ENCODE data around the gene SETX.
A peak's percentile ranks its signal among the peaks of the same experiment; 100 is the strongest.

Gene SETX

GRCh38 chr9:132372177-132373095, 17.6 kb upstream of the SETX start:
- H3K4me1 Mint-ChIP-seq (ENCODE audit: low read depth), result peaks cover 20% of the 10 kb centered on the region
- no peak overlapping the region for H3K4me3 Mint-ChIP-seq
- no peaks in the 10 kb centered on the region for H3K27me3 Mint-ChIP-seq
- no peak for DNase-seq
- H3K9me3 Mint-ChIP-seq, result no peaks in the 10 kb centered on the region
- H3K27ac Mint-ChIP-seq, result peak overlapping the region; percentile 84
- peaks cover 23% of the 10 kb centered on the region for H3K36me3 Mint-ChIP-seq (ENCODE audit: low read depth)

GRCh38 chr9:132370592-132370991, 15.8 kb upstream of the SETX start:
- no peaks in the 10 kb centered on the region for H3K27me3 Mint-ChIP-seq
- H3K9me3 Mint-ChIP-seq, result no peaks in the 10 kb centered on the region
- peaks cover 23% of the 10 kb centered on the region for H3K36me3 Mint-ChIP-seq (ENCODE audit: low read depth)
- H3K27ac Mint-ChIP-seq, result no peak overlapping the region
- no peak for DNase-seq
- no peak overlapping the region for H3K4me3 Mint-ChIP-seq
- H3K4me1 Mint-ChIP-seq (ENCODE audit: low read depth), result peaks cover 20% of the 10 kb centered on the region

- H3K36me3 Mint-ChIP-seq (ENCODE audit: low read depth), result peaks cover 14% of the 10 kb centered on the region
- H3K27me3 Mint-ChIP-seq, result no peaks in the 10 kb centered on the region
- peaks cover 18% of the 10 kb centered on the region for H3K4me1 Mint-ChIP-seq (ENCODE audit: low read depth)
- DNase-seq, result no peak
- no peaks in the 10 kb centered on the region for H3K9me3 Mint-ChIP-seq
- H3K27ac Mint-ChIP-seq, result no peak overlapping the region
- H3K4me3 Mint-ChIP-seq, result no peak overlapping the region
These were observed 14.6 kb upstream of the SETX start for GRCh38 chr9:132369421-132369820.

GRCh38 chr9:132367613-132368313, 13.0 kb upstream of the SETX start:
- peaks cover 6% of the 10 kb centered on the region for H3K4me1 Mint-ChIP-seq (ENCODE audit: low read depth)
- no peaks in the 10 kb centered on the region for H3K9me3 Mint-ChIP-seq
- H3K4me3 Mint-ChIP-seq, result no peak overlapping the region
- no peak overlapping the region for H3K27ac Mint-ChIP-seq
- no peak for DNase-seq
- no peaks in the 10 kb centered on the region for H3K27me3 Mint-ChIP-seq
- H3K36me3 Mint-ChIP-seq (ENCODE audit: low read depth), result peaks cover 6% of the 10 kb centered on the region

GRCh38 chr9:132366481-132366880, 11.7 kb upstream of the SETX start:
- DNase-seq, result no peak
- Mint-ChIP-seq H3K4me1 (ENCODE audit: low read depth) (no peaks in the 10 kb centered on the region), H3K36me3 (ENCODE audit: low read depth) (peaks cover 2% of the 10 kb centered on the region), H3K4me3 (no peak overlapping the region), H3K9me3 (no peaks in the 10 kb centered on the region), H3K27ac (no peak overlapping the region), H3K27me3 (no peaks in the 10 kb centered on the region)

- no peak overlapping the region for H3K27ac Mint-ChIP-seq
- H3K4me3 Mint-ChIP-seq, result no peak overlapping the region
- no peaks in the 10 kb centered on the region for H3K27me3 Mint-ChIP-seq
- no peaks in the 10 kb centered on the region for H3K36me3 Mint-ChIP-seq (ENCODE audit: low read depth)
- DNase-seq, result no peak
- no peaks in the 10 kb centered on the region for H3K4me1 Mint-ChIP-seq (ENCODE audit: low read depth)
- H3K9me3 Mint-ChIP-seq, result no peaks in the 10 kb centered on the region
These were observed 11.2 kb upstream of the SETX start for GRCh38 chr9:132365986-132366385.

GRCh38 chr9:132364068-132364467, 9.3 kb upstream of the SETX start:
- Mint-ChIP-seq H3K27ac (no peak overlapping the region), H3K27me3 (no peaks in the 10 kb centered on the region), H3K36me3 (ENCODE audit: low read depth) (no peaks in the 10 kb centered on the region), H3K9me3 (no peaks in the 10 kb centered on the region), H3K4me1 (ENCODE audit: low read depth) (no peaks in the 10 kb centered on the region), H3K4me3 (no peak overlapping the region)
- no peak for DNase-seq

GRCh38 chr9:132357764-132358163, 3.0 kb upstream of the SETX start:
- no peak for DNase-seq
- H3K27me3 Mint-ChIP-seq, result no peaks in the 10 kb centered on the region
- H3K9me3 Mint-ChIP-seq, result no peaks in the 10 kb centered on the region
- H3K27ac Mint-ChIP-seq, result no peak overlapping the region
- H3K36me3 Mint-ChIP-seq (ENCODE audit: low read depth), result peaks cover 21% of the 10 kb centered on the region
- no peak overlapping the region for H3K4me3 Mint-ChIP-seq
- peaks cover 18% of the 10 kb centered on the region for H3K4me1 Mint-ChIP-seq (ENCODE audit: low read depth)

- peaks cover 34% of the 10 kb centered on the region for H3K36me3 Mint-ChIP-seq (ENCODE audit: low read depth)
- no peaks in the 10 kb centered on the region for H3K9me3 Mint-ChIP-seq
- H3K27me3 Mint-ChIP-seq, result no peaks in the 10 kb centered on the region
- H3K27ac Mint-ChIP-seq, result peak overlapping the region; percentile 26
- H3K4me1 Mint-ChIP-seq (ENCODE audit: low read depth), result peaks cover 31% of the 10 kb centered on the region
- DNase-seq, result no peak
- no peak overlapping the region for H3K4me3 Mint-ChIP-seq
These were observed 1.6 kb upstream of the SETX start for GRCh38 chr9:132356324-132356924.

GRCh38 chr9:132351404-132352045, 3.3 kb downstream of the SETX start:
- H3K36me3 Mint-ChIP-seq (ENCODE audit: low read depth), result peaks cover 76% of the 10 kb centered on the region
- H3K9me3 Mint-ChIP-seq, result no peaks in the 10 kb centered on the region
- no peak for DNase-seq
- H3K4me3 Mint-ChIP-seq, result peak overlapping the region; percentile 92
- no peaks in the 10 kb centered on the region for H3K27me3 Mint-ChIP-seq
- peaks cover 57% of the 10 kb centered on the region for H3K4me1 Mint-ChIP-seq (ENCODE audit: low read depth)
- H3K27ac Mint-ChIP-seq, result peak overlapping the region; percentile 98

- Mint-ChIP-seq H3K27ac (peak overlapping the region; percentile 98), H3K4me3 (peak overlapping the region; percentile 92), H3K36me3 (ENCODE audit: low read depth) (peaks cover 82% of the 10 kb centered on the region), H3K9me3 (no peaks in the 10 kb centered on the region), H3K27me3 (no peaks in the 10 kb centered on the region), H3K4me1 (ENCODE audit: low read depth) (peaks cover 59% of the 10 kb centered on the region)
- no peak for DNase-seq
These were observed 3.9 kb downstream of the SETX start for GRCh38 chr9:132350861-132351315.

GRCh38 chr9:132348676-132349075, 6.1 kb downstream of the SETX start:
- no peaks in the 10 kb centered on the region for H3K9me3 Mint-ChIP-seq
- H3K27ac Mint-ChIP-seq, result peak overlapping the region; percentile 94
- peaks cover 58% of the 10 kb centered on the region for H3K4me1 Mint-ChIP-seq (ENCODE audit: low read depth)
- H3K27me3 Mint-ChIP-seq, result no peaks in the 10 kb centered on the region
- DNase-seq, result no peak
- H3K4me3 Mint-ChIP-seq, result peak overlapping the region; percentile 12
- peaks cover 91% of the 10 kb centered on the region for H3K36me3 Mint-ChIP-seq (ENCODE audit: low read depth)

- Mint-ChIP-seq H3K4me3 (no peak overlapping the region), H3K27me3 (no peaks in the 10 kb centered on the region), H3K27ac (no peak overlapping the region), H3K9me3 (no peaks in the 10 kb centered on the region), H3K36me3 (ENCODE audit: low read depth) (peaks cover 91% of the 10 kb centered on the region), H3K4me1 (ENCODE audit: low read depth) (peaks cover 41% of the 10 kb centered on the region)
- no peak for DNase-seq
These were observed 8.6 kb downstream of the SETX start for GRCh38 chr9:132346177-132346576.

GRCh38 chr9:132341177-132341840, 13.5 kb downstream of the SETX start:
- H3K9me3 Mint-ChIP-seq, result no peaks in the 10 kb centered on the region
- DNase-seq, result no peak
- no peaks in the 10 kb centered on the region for H3K27me3 Mint-ChIP-seq
- no peak overlapping the region for H3K4me3 Mint-ChIP-seq
- peaks cover 24% of the 10 kb centered on the region for H3K4me1 Mint-ChIP-seq (ENCODE audit: low read depth)
- peak overlapping the region; percentile 11 for H3K27ac Mint-ChIP-seq
- H3K36me3 Mint-ChIP-seq (ENCODE audit: low read depth), result peaks cover 98% of the 10 kb centered on the region
